Gastroesophageal sphincter (tissue), 3 donors: Measurements from ENCODE around the gene TTLL8.

Source experiments
- CTCF ChIP-seq, 4 experiments: fragments of 200-600 bp in 2 of 4; fragments of 450-650 bp in 2 of 4; sonication (generic) in 1 of 4; IDR thresholded peaks; one replicate each; pipeline ENCODE4 v1.5.1; 2017 to 2019; ENCODE audit warnings: antibody characterized with exemption in 4 of 4, mild to moderate bottlenecking in 2 of 4, moderate library complexity in 2 of 4
- POLR2A ChIP-seq, 2 donors: fragments of 450-650 bp; IDR thresholded peaks; one replicate each; pipeline ENCODE4 v1.6.1; 2017; ENCODE audit warnings: antibody characterized with exemption in 2 of 2, mild to moderate bottlenecking in 2 of 2, moderate library complexity in 1 of 2

DNA sequence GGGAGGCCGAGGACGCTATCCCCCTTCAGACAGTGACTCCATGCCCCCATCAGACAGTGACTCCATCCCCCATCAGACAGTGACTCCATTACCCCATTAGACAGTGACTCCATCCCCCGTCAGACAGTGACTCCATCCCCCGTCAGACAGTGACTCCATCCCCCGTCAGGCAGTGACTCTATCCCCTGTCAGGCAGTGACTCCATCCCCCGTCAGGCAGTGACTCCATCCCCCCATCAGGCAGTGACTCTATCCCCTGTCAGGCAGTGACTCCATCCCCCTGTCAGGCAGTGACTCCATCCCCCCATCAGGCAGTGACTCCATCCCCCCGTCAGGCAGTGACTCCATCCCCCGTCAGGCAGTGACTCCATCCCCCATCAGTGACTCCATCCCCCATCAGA is 9.1 kb upstream of the TTLL8 start:
- TF ChIP-seq POLR2A (IDR thresholded peaks at IDR 0.05) (no peak), CTCF (IDR thresholded peaks at IDR 0.05) (no peak)
